ENCODE measurements around the gene TRABD2B. TPM values are rescaled to one million over a fixed set of nuclear protein-coding genes. Genes with fewer than 3 reads are reported as not detected.

The TRABD2B gene
- total RNA-seq, 3 donors from 2014 or later (not counting 1 experiment from before 2014, with no cell fraction given) = not detected

GRCh38 chr1:47907177-47907528 lies 90.0 kb downstream of the TRABD2B start:
- peaks cover 9 to 16% of the 10 kb centered on the region in 2 donors for H3K27me3 Mint-ChIP-seq (ENCODE audit: low read depth in 2 of 2)
- WGBS (ENCODE audit: insufficient coverage) = 67% methylated on average over 1 of the region's 1 CpG
- no peaks in the 10 kb centered on the region for H3K27me3 ChIP-seq (ENCODE audit: control insufficient read depth, insufficient read depth, low read length)
- no peak for DNase-seq
- H3K4me1 ChIP-seq (ENCODE audit: control insufficient read depth, insufficient read depth, low read length) = no peaks in the 10 kb centered on the region
- H3K27ac ChIP-seq (ENCODE audit: low read length) = no peak overlapping the region
- no peak overlapping the region for H3K4me3 ChIP-seq (ENCODE audit: low read length)
- intact Hi-C loops (cut with micrococcal nuclease) = no loop called here
- H3K36me3 Mint-ChIP-seq = no peaks in the 10 kb centered on the region
- no peak overlapping the region for H3K4me3 Mint-ChIP-seq
- no peak for TF ChIP-seq CTCF (IDR thresholded peaks at IDR 0.05)
- no peak overlapping the region for H3K27ac Mint-ChIP-seq
- ATAC-seq = no peak
- no peaks in the 10 kb centered on the region for H3K4me1 Mint-ChIP-seq
- H3K9me3 Mint-ChIP-seq = no peaks in the 10 kb centered on the region
- no peaks in the 10 kb centered on the region for H3K9me3 ChIP-seq (ENCODE audit: control insufficient read depth, insufficient read depth, low read length)
- H3K36me3 ChIP-seq (ENCODE audit: control insufficient read depth, insufficient read depth, low read length) = no peaks in the 10 kb centered on the region

GRCh38 chr1:47906527-47907176 lies 90.5 kb downstream of the TRABD2B start:
- Histone ChIP-seq H3K36me3 (ENCODE audit: control insufficient read depth, insufficient read depth, low read length) (no peaks in the 10 kb centered on the region), H3K27me3 (ENCODE audit: control insufficient read depth, insufficient read depth, low read length) (no peaks in the 10 kb centered on the region), H3K4me1 (ENCODE audit: control insufficient read depth, insufficient read depth, low read length) (no peaks in the 10 kb centered on the region), H3K27ac (ENCODE audit: low read length) (no peak overlapping the region), H3K9me3 (ENCODE audit: control insufficient read depth, insufficient read depth, low read length) (no peaks in the 10 kb centered on the region), H3K4me3 (ENCODE audit: low read length) (no peak overlapping the region)
- no peaks in the 10 kb centered on the region for H3K4me1 Mint-ChIP-seq
- H3K4me3 Mint-ChIP-seq = no peak overlapping the region
- no peak for TF ChIP-seq CTCF (IDR thresholded peaks at IDR 0.05)
- no peak for ATAC-seq
- H3K27ac Mint-ChIP-seq = no peak overlapping the region
- H3K36me3 Mint-ChIP-seq = no peaks in the 10 kb centered on the region
- DNase-seq = no peak
- WGBS (ENCODE audit: insufficient coverage) = 87% methylated on average over 13 of the region's 14 CpGs
- peaks cover 9 to 16% of the 10 kb centered on the region in 2 donors for H3K27me3 Mint-ChIP-seq (ENCODE audit: low read depth in 2 of 2)
- no peaks in the 10 kb centered on the region for H3K9me3 Mint-ChIP-seq
- intact Hi-C loops (cut with micrococcal nuclease) = no loop called here

- no peak overlapping the region for H3K4me3 Mint-ChIP-seq
- ATAC-seq = no peak
- Histone ChIP-seq H3K4me1 (ENCODE audit: control insufficient read depth, insufficient read depth, low read length) (no peaks in the 10 kb centered on the region), H3K27ac (ENCODE audit: low read length) (no peak overlapping the region), H3K27me3 (ENCODE audit: control insufficient read depth, insufficient read depth, low read length) (no peaks in the 10 kb centered on the region), H3K9me3 (ENCODE audit: control insufficient read depth, insufficient read depth, low read length) (no peaks in the 10 kb centered on the region), H3K36me3 (ENCODE audit: control insufficient read depth, insufficient read depth, low read length) (no peaks in the 10 kb centered on the region), H3K4me3 (ENCODE audit: low read length) (no peak overlapping the region)
- no peaks in the 10 kb centered on the region for H3K9me3 Mint-ChIP-seq
- H3K27me3 Mint-ChIP-seq (ENCODE audit: low read depth in 2 of 2) = peaks cover 9 to 16% of the 10 kb centered on the region in 2 donors
- no peak for DNase-seq
- H3K27ac Mint-ChIP-seq = no peak overlapping the region
- 78% methylated on average over 4 of the region's 4 CpGs for WGBS (ENCODE audit: insufficient coverage)
- no peak for TF ChIP-seq CTCF (IDR thresholded peaks at IDR 0.05)
- intact Hi-C loops (cut with micrococcal nuclease) = no loop called here
- no peaks in the 10 kb centered on the region for H3K36me3 Mint-ChIP-seq
- H3K4me1 Mint-ChIP-seq = no peaks in the 10 kb centered on the region
Observed at GRCh38 chr1:47906009-47906432, 91.2 kb downstream of the TRABD2B start.

GRCh38 chr1:47903723-47904122 lies 93.5 kb downstream of the TRABD2B start:
- TF ChIP-seq CTCF (IDR thresholded peaks at IDR 0.05) = no peak
- DNase-seq = no peak
- Mint-ChIP-seq H3K4me1 (no peaks in the 10 kb centered on the region), H3K36me3 (no peaks in the 10 kb centered on the region), H3K4me3 (no peak overlapping the region), H3K27ac (no peak overlapping the region), H3K9me3 (no peaks in the 10 kb centered on the region), H3K27me3 (ENCODE audit: low read depth in 2 of 2) (peaks cover 4 to 16% of the 10 kb centered on the region in 2 donors)
- H3K4me1 ChIP-seq (ENCODE audit: control insufficient read depth, insufficient read depth, low read length) = no peaks in the 10 kb centered on the region
- intact Hi-C loops (cut with micrococcal nuclease) = no loop called here
- H3K36me3 ChIP-seq (ENCODE audit: control insufficient read depth, insufficient read depth, low read length) = no peaks in the 10 kb centered on the region
- no peak overlapping the region for H3K4me3 ChIP-seq (ENCODE audit: low read length)
- no peaks in the 10 kb centered on the region for H3K9me3 ChIP-seq (ENCODE audit: control insufficient read depth, insufficient read depth, low read length)
- ATAC-seq = no peak
- no peaks in the 10 kb centered on the region for H3K27me3 ChIP-seq (ENCODE audit: control insufficient read depth, insufficient read depth, low read length)
- no peak overlapping the region for H3K27ac ChIP-seq (ENCODE audit: low read length)

All from natural killer cell (primary cell).